Activated CD8-positive, alpha-beta memory T cell treated with anti-CD3 and anti-CD28 coated beads, Interleukin-2, amount 10 ng/mL, durations not matched to agents 7 days and 5 days (primary cell): ENCODE data around the gene JPH3. TPM values are rescaled to one million over a fixed set of nuclear protein-coding genes. Genes with fewer than 3 reads are reported as not detected.

Experiments used
- ATAC-seq: fragments of 150-1000 bp; cut with Tn5 transposase; one replicate; pipeline ENCODE4 v1.10.0; 2021; ENCODE audit warnings: moderate library complexity
- CTCF ChIA-PET: fragments of 350-600 bp; sonication (Branson Sonifier 250); formaldehyde crosslinking; loops from one replicate; lab custom pipeline; 2021; ENCODE audit warnings: antibody characterized with exemption; lab: Charles Lee
- DNase-seq: peaks from one replicate; pipeline ENCODE4 v3.0.0-alpha.2; 2020
- H3K27ac Mint-ChIP-seq: one replicate; pipeline ENCODE4 v1.8.0; 2021; ENCODE audit warnings: mild to moderate bottlenecking, mixed read lengths
- H3K27me3 Mint-ChIP-seq: one replicate; pipeline ENCODE4 v1.8.0; 2021; ENCODE audit warnings: mixed read lengths
- H3K36me3 Mint-ChIP-seq: one replicate; pipeline ENCODE4 v1.8.0; 2021; ENCODE audit warnings: mild to moderate bottlenecking, mixed read lengths
- H3K4me1 Mint-ChIP-seq: one replicate; pipeline ENCODE4 v1.8.0; 2021; ENCODE audit warnings: mixed read lengths
- H3K4me3 Mint-ChIP-seq: one replicate; pipeline ENCODE4 v1.8.0; 2021; ENCODE audit warnings: mild to moderate bottlenecking, moderate library complexity, mixed read lengths
- H3K9me3 Mint-ChIP-seq: one replicate; pipeline ENCODE4 v1.8.0; 2022; ENCODE audit warnings: low read depth, mixed read lengths
- total RNA-seq, 2 experiments: library from RNA; stranded (reverse); gene quantifications; one replicate each; pipeline ENCODE4 v1.2.3, GENCODE V29; 2021

Gene JPH3
- total RNA-seq, 2 experiments from 2014 or later: not detected

- H3K4me3 Mint-ChIP-seq: no peak overlapping the region
- DNase-seq (no peak), ATAC-seq (no peak)
- H3K27ac Mint-ChIP-seq: no peak overlapping the region
- H3K36me3 Mint-ChIP-seq: no peaks in the 10 kb centered on the region
- no peaks in the 10 kb centered on the region for H3K27me3 Mint-ChIP-seq
- H3K4me1 Mint-ChIP-seq: no peaks in the 10 kb centered on the region
- no peaks in the 10 kb centered on the region for H3K9me3 Mint-ChIP-seq
- CTCF ChIA-PET: no interaction called here
These were observed 13.3 kb downstream of the JPH3 start for GRCh38 chr16:87615621-87616041.

- Mint-ChIP-seq H3K9me3 (no peaks in the 10 kb centered on the region), H3K27me3 (no peaks in the 10 kb centered on the region), H3K4me3 (no peak overlapping the region), H3K36me3 (no peaks in the 10 kb centered on the region), H3K4me1 (no peaks in the 10 kb centered on the region), H3K27ac (no peak overlapping the region)
- DNase-seq: no peak
- CTCF ChIA-PET: interaction anchor here (0.7 kb wide), 1 partner anchor 150 kb away, joined by 3 read pairs; no protein-coding TSS in a partner anchor
- ATAC-seq: no peak
These were observed 14.2 kb downstream of the JPH3 start for GRCh38 chr16:87616556-87616955.

- CTCF ChIA-PET: no interaction called here
- Mint-ChIP-seq H3K36me3 (no peaks in the 10 kb centered on the region), H3K9me3 (no peaks in the 10 kb centered on the region), H3K4me3 (no peak overlapping the region), H3K4me1 (no peaks in the 10 kb centered on the region), H3K27me3 (no peaks in the 10 kb centered on the region), H3K27ac (no peak overlapping the region)
- ATAC-seq: no peak
- no peak for DNase-seq
These were observed 15.9 kb downstream of the JPH3 start for GRCh38 chr16:87618216-87618615.

DNA sequence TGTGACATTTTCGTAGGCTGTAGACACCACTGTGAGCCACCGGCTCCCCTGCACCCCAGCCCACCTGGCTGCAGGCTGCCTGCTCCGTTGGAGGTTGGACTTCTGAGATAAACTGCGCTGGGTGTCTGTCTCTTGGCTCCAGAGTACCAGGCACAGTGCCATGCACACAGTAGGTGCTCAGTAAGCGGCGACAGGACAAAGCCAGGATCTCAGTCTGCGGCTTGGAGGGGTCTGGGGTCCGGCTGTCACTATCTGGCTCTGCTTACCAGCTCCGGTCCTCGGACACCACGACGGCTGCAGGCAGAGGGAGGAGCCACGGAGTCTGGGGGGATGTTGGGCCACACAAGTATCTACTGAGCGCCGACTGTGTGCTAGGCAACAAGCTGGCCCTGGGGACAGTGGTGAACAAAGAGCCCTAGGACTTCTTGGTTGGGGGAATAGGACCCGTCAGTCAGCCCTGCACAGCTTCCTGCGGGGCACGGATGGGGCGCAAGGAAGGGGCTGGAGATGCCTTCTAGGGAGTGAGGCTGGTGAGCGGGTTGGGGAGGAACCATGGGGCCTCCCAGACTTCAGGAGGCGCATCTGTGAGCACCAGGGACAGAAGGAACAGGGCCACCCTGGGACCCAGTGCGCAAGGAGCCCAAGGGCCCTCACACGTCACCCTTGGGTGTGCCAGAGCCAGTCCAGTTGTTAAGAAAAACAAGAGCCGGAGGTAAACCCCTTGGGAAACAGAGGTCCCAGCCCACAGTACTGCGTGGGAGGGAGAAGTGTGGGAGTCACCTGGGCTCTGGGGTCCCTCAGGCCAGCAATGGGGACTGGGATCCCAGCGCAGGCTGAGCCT lies 17.3 kb downstream of the JPH3 start:
- H3K4me3 Mint-ChIP-seq: no peak overlapping the region
- no peak overlapping the region for H3K27ac Mint-ChIP-seq
- H3K36me3 Mint-ChIP-seq: no peaks in the 10 kb centered on the region
- DNase-seq (no peak), ATAC-seq (no peak)
- H3K9me3 Mint-ChIP-seq: no peaks in the 10 kb centered on the region
- CTCF ChIA-PET: interaction anchor here (1.1 kb wide), 1 partner anchor 16 kb away, joined by 5 read pairs; no protein-coding TSS in a partner anchor
- no peaks in the 10 kb centered on the region for H3K4me1 Mint-ChIP-seq
- H3K27me3 Mint-ChIP-seq: no peaks in the 10 kb centered on the region

DNA sequence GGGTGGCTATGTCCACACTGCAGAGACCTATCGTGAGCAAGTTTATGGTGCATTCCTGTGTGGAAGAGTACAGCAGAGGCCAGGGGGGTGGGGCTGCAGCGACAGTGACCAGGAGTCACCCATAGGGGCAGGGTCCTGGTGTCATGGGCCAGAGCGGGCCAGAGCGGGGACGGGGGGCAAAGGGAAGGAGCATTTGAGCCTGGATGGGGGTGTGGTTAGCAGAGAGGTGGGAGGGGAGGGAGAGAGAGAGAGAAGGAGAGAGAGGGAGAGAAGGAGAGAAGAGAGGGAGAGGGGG lies 17.8 kb downstream of the JPH3 start:
- ATAC-seq (no peak), DNase-seq (no peak)
- Mint-ChIP-seq H3K27ac (no peak overlapping the region), H3K4me1 (no peaks in the 10 kb centered on the region), H3K9me3 (no peaks in the 10 kb centered on the region), H3K4me3 (no peak overlapping the region), H3K36me3 (no peaks in the 10 kb centered on the region), H3K27me3 (no peaks in the 10 kb centered on the region)
- CTCF ChIA-PET: no interaction called here

GRCh38 chr16:87621550-87621829 lies 19.2 kb downstream of the JPH3 start:
- no peaks in the 10 kb centered on the region for H3K9me3 Mint-ChIP-seq
- DNase-seq: no peak
- CTCF ChIA-PET: no interaction called here
- H3K4me3 Mint-ChIP-seq: no peak overlapping the region
- no peaks in the 10 kb centered on the region for H3K4me1 Mint-ChIP-seq
- H3K36me3 Mint-ChIP-seq: no peaks in the 10 kb centered on the region
- ATAC-seq: no peak
- H3K27me3 Mint-ChIP-seq: no peaks in the 10 kb centered on the region
- H3K27ac Mint-ChIP-seq: no peak overlapping the region

DNA sequence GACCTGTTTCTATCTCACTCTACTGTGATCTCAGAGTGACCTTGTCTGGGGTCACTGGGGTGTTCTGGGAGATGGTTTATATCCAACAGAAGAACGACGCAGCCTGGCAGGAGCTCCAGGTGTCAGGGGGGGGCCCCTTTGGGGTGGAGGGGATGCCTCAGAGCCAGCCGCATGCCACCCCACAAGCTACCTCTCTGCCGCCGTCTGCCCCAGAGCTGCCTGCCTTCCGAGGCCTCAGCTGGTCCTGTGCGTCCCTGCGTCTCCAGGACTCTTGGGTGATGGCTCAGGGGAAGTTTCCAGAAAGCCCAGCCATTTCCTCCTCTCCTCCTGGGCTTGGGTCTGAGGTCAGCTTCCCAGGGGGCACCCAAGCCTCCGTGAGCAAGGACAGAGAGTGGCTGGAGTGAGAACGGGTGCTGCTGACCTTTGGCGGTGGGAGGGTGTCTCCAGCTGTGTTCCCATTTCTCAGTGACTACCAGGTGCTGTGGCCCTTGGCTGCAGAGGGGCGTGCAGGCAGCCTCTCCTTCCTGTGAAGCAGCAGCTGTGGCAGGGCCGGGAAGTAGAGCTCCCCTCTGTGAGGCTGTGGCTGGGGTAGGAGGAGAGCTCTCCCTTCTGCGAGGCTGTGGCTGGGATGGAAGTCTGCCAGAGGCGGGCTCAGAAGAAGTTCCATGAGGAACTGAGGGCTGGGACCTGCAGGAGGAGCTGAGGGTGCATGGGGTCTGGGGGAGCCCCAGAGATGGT lies 19.8 kb downstream of the JPH3 start:
- no peak for DNase-seq
- no peak overlapping the region for H3K4me3 Mint-ChIP-seq
- no peaks in the 10 kb centered on the region for H3K4me1 Mint-ChIP-seq
- no peaks in the 10 kb centered on the region for H3K27me3 Mint-ChIP-seq
- CTCF ChIA-PET: interaction anchor here (0.7 kb wide), 1 partner anchor 14 kb away, joined by 3 read pairs; no protein-coding TSS in a partner anchor
- H3K36me3 Mint-ChIP-seq: no peaks in the 10 kb centered on the region
- ATAC-seq: no peak
- no peaks in the 10 kb centered on the region for H3K9me3 Mint-ChIP-seq
- no peak overlapping the region for H3K27ac Mint-ChIP-seq

GRCh38 chr16:87622756-87623319 lies 20.5 kb downstream of the JPH3 start:
- no peak overlapping the region for H3K4me3 Mint-ChIP-seq
- no peaks in the 10 kb centered on the region for H3K36me3 Mint-ChIP-seq
- H3K27me3 Mint-ChIP-seq: no peaks in the 10 kb centered on the region

DNA sequence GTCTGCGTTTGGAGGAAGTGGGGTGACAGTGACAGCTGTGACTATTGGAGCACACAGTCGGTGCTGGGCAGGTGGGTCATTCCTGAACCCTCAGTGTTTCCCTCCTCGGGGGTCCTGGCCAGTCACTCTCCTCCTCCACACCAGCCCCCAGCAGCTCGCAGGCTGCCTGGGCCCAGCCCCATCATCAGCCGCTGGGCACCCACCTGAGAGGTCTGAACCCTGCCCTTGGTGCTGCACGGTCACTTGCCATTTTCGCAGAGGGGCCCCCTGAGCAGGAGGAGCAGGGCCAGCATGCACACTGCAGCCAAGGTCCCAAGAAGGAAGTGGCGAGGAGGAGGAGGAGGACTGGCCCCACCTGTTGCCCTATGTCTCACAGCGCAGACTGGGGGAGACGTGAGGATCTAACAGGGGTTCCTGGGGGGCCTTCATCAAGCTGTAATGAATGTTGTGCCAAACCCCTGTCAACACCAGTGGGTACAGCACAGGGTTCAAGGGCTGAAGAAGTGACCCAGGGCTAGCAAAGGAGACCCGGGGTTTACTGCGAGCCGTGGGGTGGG lies 23.0 kb downstream of the JPH3 start:
- CTCF ChIA-PET: no interaction called here
- DNase-seq (no peak), ATAC-seq (no peak)
- Mint-ChIP-seq H3K4me3 (no peak overlapping the region), H3K27ac (no peak overlapping the region), H3K36me3 (no peaks in the 10 kb centered on the region), H3K4me1 (no peaks in the 10 kb centered on the region), H3K27me3 (no peaks in the 10 kb centered on the region), H3K9me3 (no peaks in the 10 kb centered on the region)

More at GRCh38 chr16:87622756-87623319, 20.5 kb downstream of the JPH3 start:
- no peaks in the 10 kb centered on the region for H3K4me1 Mint-ChIP-seq
- H3K9me3 Mint-ChIP-seq: no peaks in the 10 kb centered on the region
- CTCF ChIA-PET: no interaction called here
- DNase-seq (no peak), ATAC-seq (no peak)
- no peak overlapping the region for H3K27ac Mint-ChIP-seq

- no peak for ATAC-seq
- H3K4me3 Mint-ChIP-seq: no peak overlapping the region
- no peak overlapping the region for H3K27ac Mint-ChIP-seq
- DNase-seq: no peak
- CTCF ChIA-PET: interaction anchor here (1.0 kb wide), 2 partner anchors 10 to 210 kb away, joined by 4 to 5 read pairs; no protein-coding TSS in a partner anchor
- peaks cover 2% of the 10 kb centered on the region for H3K9me3 Mint-ChIP-seq
- peaks cover 9% of the 10 kb centered on the region for H3K27me3 Mint-ChIP-seq
- H3K4me1 Mint-ChIP-seq: no peaks in the 10 kb centered on the region
- H3K36me3 Mint-ChIP-seq: no peaks in the 10 kb centered on the region
These were observed 24.1 kb downstream of the JPH3 start for GRCh38 chr16:87626401-87626800.

DNA sequence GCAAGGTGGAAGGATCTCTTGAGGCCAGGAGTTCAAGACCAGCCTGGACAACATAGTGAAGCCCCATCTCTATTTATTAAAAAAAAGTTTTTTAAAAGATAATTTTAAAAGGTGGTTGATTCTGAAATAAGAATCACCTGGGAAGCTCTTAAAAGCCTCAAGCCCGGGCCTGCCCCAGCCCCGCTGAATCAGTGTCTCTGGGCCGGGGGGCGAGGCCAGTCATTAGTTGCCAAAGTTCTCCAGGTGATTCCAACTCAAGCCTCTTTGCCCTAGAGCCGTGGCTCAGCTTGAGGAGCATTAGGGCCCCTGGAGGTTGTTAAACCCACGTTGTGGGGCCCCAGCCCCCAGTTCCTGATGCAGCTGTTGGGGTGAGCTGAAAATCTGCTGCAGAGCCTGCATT lies 24.6 kb downstream of the JPH3 start:
- no peak for ATAC-seq
- peaks cover 2% of the 10 kb centered on the region for H3K9me3 Mint-ChIP-seq
- no peak for DNase-seq
- CTCF ChIA-PET: interaction anchor here (1.0 kb wide), 2 partner anchors 9 to 210 kb away, joined by 4 to 5 read pairs; no protein-coding TSS in a partner anchor
- no peak overlapping the region for H3K27ac Mint-ChIP-seq
- H3K4me1 Mint-ChIP-seq: no peaks in the 10 kb centered on the region
- H3K4me3 Mint-ChIP-seq: no peak overlapping the region
- peaks cover 14% of the 10 kb centered on the region for H3K27me3 Mint-ChIP-seq
- H3K36me3 Mint-ChIP-seq: no peaks in the 10 kb centered on the region

DNA sequence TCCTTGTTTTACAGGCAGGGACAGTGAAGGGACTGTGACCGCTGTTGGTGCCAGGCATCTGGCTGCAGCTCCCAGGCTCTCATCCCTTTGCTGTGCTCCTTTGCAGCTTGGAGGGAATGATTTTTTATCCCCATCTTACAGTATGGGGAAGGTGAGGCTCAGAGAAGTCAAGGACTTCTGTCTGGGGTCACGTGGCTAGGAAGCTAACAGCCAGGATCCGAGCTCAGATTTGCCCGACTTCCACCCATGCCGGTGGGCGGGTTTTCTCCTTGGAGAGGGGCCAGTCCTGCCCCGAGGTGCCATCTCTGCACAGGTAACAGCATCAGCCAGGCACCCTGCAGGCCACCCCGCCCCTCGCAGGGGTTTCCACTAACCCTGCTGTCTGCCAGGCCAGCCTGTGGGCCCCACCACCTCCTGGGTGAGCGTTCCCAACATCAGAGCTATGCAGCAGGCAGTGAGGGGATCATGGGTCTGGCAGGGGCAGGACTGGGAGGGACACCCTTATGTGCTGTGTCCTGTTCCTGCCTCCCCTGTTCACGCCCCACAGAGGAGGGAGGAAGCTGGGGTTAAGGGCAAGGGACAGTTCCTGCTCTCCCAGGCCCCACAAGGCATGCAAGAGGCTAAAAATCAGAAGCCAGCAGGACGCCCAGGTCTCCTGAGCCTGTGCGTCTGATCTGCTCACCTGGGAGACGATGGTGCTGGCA lies 25.4 kb downstream of the JPH3 start:
- Mint-ChIP-seq H3K4me1 (no peaks in the 10 kb centered on the region), H3K27me3 (peaks cover 21% of the 10 kb centered on the region), H3K4me3 (no peak overlapping the region), H3K27ac (no peak overlapping the region), H3K9me3 (peaks cover 2% of the 10 kb centered on the region), H3K36me3 (no peaks in the 10 kb centered on the region)
- ATAC-seq (no peak), DNase-seq (no peak)
- CTCF ChIA-PET: interaction anchor here (1.0 kb wide), 1 partner anchor 8 kb away, joined by 5 read pairs; no protein-coding TSS in a partner anchor
